T-helper 9 cell (primary cell): ENCODE data around the gene KIR3DL3.
"Not testable (repeated sequence)": the region's sequence is repeated elsewhere in the genome, so short reads cannot be mapped to it uniquely, and the experiment has no call there.

Experiments used
- DNase-seq: peaks from one replicate; pipeline ENCODE4 v3.0.0-alpha.2; 2020

KIR3DL3 gene

GRCh38 chr19:54738306-54738705 is 14.1 kb downstream of the KIR3DL3 start, which contains the start of gene KIR2DL3:
KIR2DL3 (plus strand) TSS chr19:54738513; CDS start chr19:54738546, 33 bp downstream.
- DNase-seq: not testable (repeated sequence)

- DNase-seq: no peak
Measured at GRCh38 chr19:54738715-54739114, 14.5 kb downstream of the KIR3DL3 start.

- DNase-seq: no peak
Measured at GRCh38 chr19:54739587-54740497, 15.6 kb downstream of the KIR3DL3 start.

- DNase-seq: not testable (repeated sequence)
Measured at GRCh38 chr19:54741950-54742349, 17.7 kb downstream of the KIR3DL3 start.

- DNase-seq: not testable (repeated sequence)
Measured at GRCh38 chr19:54744080-54744479, 19.8 kb downstream of the KIR3DL3 start.

GRCh38 chr19:54747614-54748322 is 23.5 kb downstream of the KIR3DL3 start:
- not testable (repeated sequence) for DNase-seq

GRCh38 chr19:54750276-54750675 is 26.0 kb downstream of the KIR3DL3 start:
- not testable (repeated sequence) for DNase-seq

GRCh38 chr19:54756204-54757110 is 32.2 kb downstream of the KIR3DL3 start:
- not testable (repeated sequence) for DNase-seq

- DNase-seq: not testable (repeated sequence)
Measured at GRCh38 chr19:54758577-54758976, 34.3 kb downstream of the KIR3DL3 start.

- not testable (repeated sequence) for DNase-seq
Measured at GRCh38 chr19:54764219-54764618, 40.0 kb downstream of the KIR3DL3 start.

- DNase-seq: not testable (repeated sequence)
Measured at GRCh38 chr19:54766464-54766863, 42.2 kb downstream of the KIR3DL3 start.

GRCh38 chr19:54769646-54770045 is 45.4 kb downstream of the KIR3DL3 start, which contains the start of gene KIR2DL1:
KIR2DL1 (plus strand) TSS chr19:54769793; CDS start chr19:54769851, 58 bp downstream.
- DNase-seq: not testable (repeated sequence)

GRCh38 chr19:54770511-54770910 is 46.3 kb downstream of the KIR3DL3 start:
- not testable (repeated sequence) for DNase-seq

- not testable (repeated sequence) for DNase-seq
Measured at GRCh38 chr19:54771018-54771960, 47.0 kb downstream of the KIR3DL3 start.

GRCh38 chr19:54772666-54773065 is 48.4 kb downstream of the KIR3DL3 start:
- DNase-seq: not testable (repeated sequence)

- not testable (repeated sequence) for DNase-seq
Measured at GRCh38 chr19:54775095-54775815, 51.0 kb downstream of the KIR3DL3 start.

- DNase-seq: not testable (repeated sequence)
Measured at GRCh38 chr19:54775830-54776229, 51.6 kb downstream of the KIR3DL3 start.

GRCh38 chr19:54777851-54778250 is 53.6 kb downstream of the KIR3DL3 start:
- not testable (repeated sequence) for DNase-seq

- not testable (repeated sequence) for DNase-seq
Measured at GRCh38 chr19:54778896-54779295, 54.7 kb downstream of the KIR3DL3 start.

- not testable (repeated sequence) for DNase-seq
Measured at GRCh38 chr19:54782916-54783315, 58.7 kb downstream of the KIR3DL3 start.
